ENCODE data around the gene PEAK1.

- TF ChIP-seq POLR2A (IDR thresholded peaks at IDR 0.05; ENCODE audit: low read depth, low read length) (no peak), POLR2AphosphoS5 (IDR thresholded peaks at IDR 0.05; ENCODE audit: low read length) (no peak), CEBPZ (IDR thresholded peaks at IDR 0.05; ENCODE audit: low read depth, low read length) (no peak), NRF1 (conservative IDR thresholded peaks at IDR 0.05; ENCODE audit: low read depth, low read length) (no peak), SIN3A (IDR thresholded peaks at IDR 0.05; ENCODE audit: low read depth, low read length) (no peak), EGR1 (IDR thresholded peaks at IDR 0.05; ENCODE audit: borderline replicate concordance in 1 of 2, low read depth in 2 of 2, low read length in 2 of 2) (no peak), CHD2 (IDR thresholded peaks at IDR 0.05; ENCODE audit: borderline replicate concordance, low read depth, low read length) (no peak), BCL11A (IDR thresholded peaks at IDR 0.05; ENCODE audit: low read depth, low read length) (no peak), EZH2 (IDR thresholded peaks at IDR 0.05; ENCODE audit: borderline replicate concordance, control insufficient read depth, low read depth, low read length) (no peak)
Measured at GRCh38 chr15:77457191-77457904, 37.4 kb upstream of the PEAK1 start.

Data from GM12878 (cell line).